ENCODE results near the gene ALKBH1.
A peak's percentile ranks its signal among the peaks of the same experiment; 100 is the strongest.
"Not testable (repeated sequence)": the region's sequence is repeated elsewhere in the genome, so short reads cannot be mapped to it uniquely, and the experiment has no call there.

The ALKBH1 gene

GRCh38 chr14:77673193-77673592 lies 34.6 kb downstream of the ALKBH1 start:
- no peak for DNase-seq (ENCODE audit: low spot score)

- no peak for DNase-seq (ENCODE audit: low spot score)
These were observed 40.5 kb downstream of the ALKBH1 start for GRCh38 chr14:77667331-77667730.

- no peak for DNase-seq (ENCODE audit: low spot score)
These were observed 44.5 kb downstream of the ALKBH1 start for GRCh38 chr14:77663293-77663692.

- DNase-seq (ENCODE audit: low spot score), result not testable (repeated sequence)
These were observed 46.3 kb downstream of the ALKBH1 start for GRCh38 chr14:77661562-77661961.

GRCh38 chr14:77660754-77661153 lies 47.1 kb downstream of the ALKBH1 start:
- DNase-seq (ENCODE audit: low spot score), result peak; percentile 59

- no peak for DNase-seq (ENCODE audit: low spot score)
These were observed 48.0 kb downstream of the ALKBH1 start for GRCh38 chr14:77659831-77660230.

- no peak for DNase-seq (ENCODE audit: low spot score)
These were observed 50.5 kb downstream of the ALKBH1 start for GRCh38 chr14:77657280-77657679.

GRCh38 chr14:77654001-77654441 lies 53.8 kb downstream of the ALKBH1 start:
- peak; percentile 21 for DNase-seq (ENCODE audit: low spot score)

GRCh38 chr14:77649326-77649725 lies 58.5 kb downstream of the ALKBH1 start:
- DNase-seq (ENCODE audit: low spot score), result no peak

GRCh38 chr14:77648520-77649200 lies 59.2 kb downstream of the ALKBH1 start:
- no peak for DNase-seq (ENCODE audit: low spot score)

- no peak for DNase-seq (ENCODE audit: low spot score)
These were observed 60.0 kb downstream of the ALKBH1 start for GRCh38 chr14:77647853-77648252.

GRCh38 chr14:77646907-77647306 lies 60.9 kb downstream of the ALKBH1 start:
- DNase-seq (ENCODE audit: low spot score), result no peak

- DNase-seq (ENCODE audit: low spot score), result no peak
These were observed 62.1 kb downstream of the ALKBH1 start for GRCh38 chr14:77645520-77646230.

- DNase-seq (ENCODE audit: low spot score), result no peak
These were observed 65.4 kb downstream of the ALKBH1 start for GRCh38 chr14:77642407-77642806.

GRCh38 chr14:77641534-77642341 lies 66.1 kb downstream of the ALKBH1 start:
- DNase-seq (ENCODE audit: low spot score), result no peak

GRCh38 chr14:77640756-77641533 lies 66.9 kb downstream of the ALKBH1 start:
- DNase-seq (ENCODE audit: low spot score), result no peak

- no peak for DNase-seq (ENCODE audit: low spot score)
These were observed 69.1 kb downstream of the ALKBH1 start for GRCh38 chr14:77638771-77639171.

- DNase-seq (ENCODE audit: low spot score), result not testable (repeated sequence)
These were observed 72.0 kb downstream of the ALKBH1 start for GRCh38 chr14:77635869-77636268.

- not testable (repeated sequence) for DNase-seq (ENCODE audit: low spot score)
These were observed 72.4 kb downstream of the ALKBH1 start for GRCh38 chr14:77635466-77635865.

GRCh38 chr14:77630111-77630510 lies 77.7 kb downstream of the ALKBH1 start:
- DNase-seq (ENCODE audit: low spot score), result no peak

GRCh38 chr14:77625360-77625759 lies 82.5 kb downstream of the ALKBH1 start:
- no peak for DNase-seq (ENCODE audit: low spot score)

Measured in SK-N-DZ (cell line).